ENCODE measurements around the gene ZNRF2. TPM values are rescaled to one million over a fixed set of nuclear protein-coding genes. Genes with fewer than 3 reads are reported as not detected.

ZNRF2 gene
- total and polyA plus RNA-seq, 12 donors = 3.1 to 36.5 (median 16.2) TPM

DNA sequence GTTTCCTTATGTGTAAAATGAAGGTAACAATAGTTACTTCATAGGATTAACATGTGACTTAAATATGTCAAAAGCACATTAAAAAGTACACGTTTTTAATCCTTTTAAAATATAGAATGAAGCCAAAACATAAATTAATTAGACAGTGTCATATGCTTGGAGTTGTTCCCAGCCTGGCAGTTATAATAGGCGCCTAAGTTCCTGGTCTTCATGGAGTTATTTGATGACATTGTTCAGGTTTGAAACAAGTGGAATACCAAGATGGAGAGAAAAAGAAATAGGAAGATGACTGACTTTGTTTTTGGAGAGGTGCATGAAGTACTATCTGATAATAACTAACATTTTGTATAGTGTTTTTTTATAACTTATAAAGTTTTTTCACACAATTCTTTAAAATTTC, 67.3 kb downstream of the ZNRF2 start:
- intact Hi-C loops (cut with DNase I) = no loop called here
- no peak for DNase-seq
- Histone ChIP-seq H3K4me3 (no peak overlapping the region), H3K27ac (no peak overlapping the region), H3K4me1 (replicated peaks in 1 of 2) (peaks cover 5 to 25% of the 10 kb centered on the region in 2 donors), H3K36me3 (replicated peaks in 1 of 2) (no peaks in the 10 kb centered on the region), H3K27me3 (no peaks in the 10 kb centered on the region), H3K9me3 (replicated peaks in 1 of 3) (no peaks in the 10 kb centered on the region)
- TF ChIP-seq POLR2A (IDR thresholded peaks at IDR 0.05) = no peak
- TF ChIP-seq, protein P1, sequence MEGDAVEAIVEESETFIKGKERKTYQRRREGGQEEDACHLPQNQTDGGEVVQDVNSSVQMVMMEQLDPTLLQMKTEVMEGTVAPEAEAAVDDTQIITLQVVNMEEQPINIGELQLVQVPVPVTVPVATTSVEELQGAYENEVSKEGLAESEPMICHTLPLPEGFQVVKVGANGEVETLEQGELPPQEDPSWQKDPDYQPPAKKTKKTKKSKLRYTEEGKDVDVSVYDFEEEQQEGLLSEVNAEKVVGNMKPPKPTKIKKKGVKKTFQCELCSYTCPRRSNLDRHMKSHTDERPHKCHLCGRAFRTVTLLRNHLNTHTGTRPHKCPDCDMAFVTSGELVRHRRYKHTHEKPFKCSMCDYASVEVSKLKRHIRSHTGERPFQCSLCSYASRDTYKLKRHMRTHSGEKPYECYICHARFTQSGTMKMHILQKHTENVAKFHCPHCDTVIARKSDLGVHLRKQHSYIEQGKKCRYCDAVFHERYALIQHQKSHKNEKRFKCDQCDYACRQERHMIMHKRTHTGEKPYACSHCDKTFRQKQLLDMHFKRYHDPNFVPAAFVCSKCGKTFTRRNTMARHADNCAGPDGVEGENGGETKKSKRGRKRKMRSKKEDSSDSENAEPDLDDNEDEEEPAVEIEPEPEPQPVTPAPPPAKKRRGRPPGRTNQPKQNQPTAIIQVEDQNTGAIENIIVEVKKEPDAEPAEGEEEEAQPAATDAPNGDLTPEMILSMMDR (IDR thresholded peaks at IDR 0.05) = no peak
- WGBS, 4 donors = 45 to 56% (median 49%) methylated on average over 2 of the region's 2 CpGs

DNA sequence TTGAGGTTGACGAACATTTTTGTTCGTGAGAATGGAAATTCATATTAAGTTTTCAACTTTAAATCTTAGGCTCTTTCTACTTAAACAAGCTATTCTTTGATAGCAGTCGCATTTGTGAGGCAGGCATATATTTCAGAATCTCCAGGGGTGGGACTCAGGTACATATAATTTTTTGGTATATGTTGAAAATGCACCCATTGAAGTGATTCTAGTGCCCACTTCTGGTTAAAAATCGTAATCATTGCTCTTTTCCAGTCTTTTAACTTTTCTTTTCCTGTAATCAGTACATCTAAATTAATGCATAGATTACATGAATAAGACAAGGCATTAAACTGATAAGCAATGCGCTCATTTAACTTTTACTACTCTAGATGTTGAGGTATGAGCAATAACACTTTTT, 67.8 kb downstream of the ZNRF2 start:
- Histone ChIP-seq H3K4me1 (replicated peaks in 1 of 2) (peaks cover 5 to 25% of the 10 kb centered on the region in 2 donors), H3K4me3 (no peak overlapping the region), H3K27ac (no peak overlapping the region), H3K9me3 (replicated peaks in 1 of 3) (no peaks in the 10 kb centered on the region), H3K27me3 (no peaks in the 10 kb centered on the region), H3K36me3 (replicated peaks in 1 of 2) (no peaks in the 10 kb centered on the region)
- 91 to 95% (median 92%) methylated on average over 5 of the region's 5 CpGs for WGBS, 4 donors
- TF ChIP-seq POLR2A (IDR thresholded peaks at IDR 0.05) = no peak
- TF ChIP-seq, protein P1 (IDR thresholded peaks at IDR 0.05) = no peak
- DNase-seq = no peak
- intact Hi-C loops (cut with DNase I) = no loop called here

DNA sequence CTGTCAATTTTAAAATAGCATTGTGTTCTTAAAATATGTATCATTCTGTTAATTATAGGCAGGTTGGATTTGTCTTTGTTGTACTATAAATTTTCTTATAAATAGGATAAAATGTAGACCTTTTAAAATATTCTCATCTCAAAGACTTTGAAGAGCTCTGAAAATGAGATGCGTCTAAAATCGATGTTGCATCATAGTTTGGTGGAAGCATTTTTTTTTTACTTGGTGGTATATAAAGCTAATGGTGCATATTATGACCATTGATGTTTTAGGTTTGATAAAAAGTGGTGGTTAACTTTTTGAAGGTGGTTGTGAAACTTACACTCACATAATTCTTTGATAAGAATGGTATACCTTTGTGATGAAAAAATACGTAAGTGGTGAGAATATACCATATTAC, 69.1 kb downstream of the ZNRF2 start:
- no peak for DNase-seq
- no peaks in the 10 kb centered on the region for H3K27me3 ChIP-seq
- TF ChIP-seq POLR2A (IDR thresholded peaks at IDR 0.05) = no peak
- TF ChIP-seq, protein P1 (IDR thresholded peaks at IDR 0.05) = no peak
- WGBS, 4 donors = 96 to 98% (median 97%) methylated on average over 3 of the region's 3 CpGs
- intact Hi-C loops (cut with DNase I) = no loop called here
- no peak overlapping the region for H3K4me3 ChIP-seq
- no peaks in the 10 kb centered on the region for H3K36me3 ChIP-seq (replicated peaks in 1 of 2)
- no peaks in the 10 kb centered on the region for H3K9me3 ChIP-seq (replicated peaks in 1 of 3)
- no peak overlapping the region for H3K27ac ChIP-seq
- peaks cover under 1 to 15% of the 10 kb centered on the region in 2 donors for H3K4me1 ChIP-seq (replicated peaks in 1 of 2)

DNA sequence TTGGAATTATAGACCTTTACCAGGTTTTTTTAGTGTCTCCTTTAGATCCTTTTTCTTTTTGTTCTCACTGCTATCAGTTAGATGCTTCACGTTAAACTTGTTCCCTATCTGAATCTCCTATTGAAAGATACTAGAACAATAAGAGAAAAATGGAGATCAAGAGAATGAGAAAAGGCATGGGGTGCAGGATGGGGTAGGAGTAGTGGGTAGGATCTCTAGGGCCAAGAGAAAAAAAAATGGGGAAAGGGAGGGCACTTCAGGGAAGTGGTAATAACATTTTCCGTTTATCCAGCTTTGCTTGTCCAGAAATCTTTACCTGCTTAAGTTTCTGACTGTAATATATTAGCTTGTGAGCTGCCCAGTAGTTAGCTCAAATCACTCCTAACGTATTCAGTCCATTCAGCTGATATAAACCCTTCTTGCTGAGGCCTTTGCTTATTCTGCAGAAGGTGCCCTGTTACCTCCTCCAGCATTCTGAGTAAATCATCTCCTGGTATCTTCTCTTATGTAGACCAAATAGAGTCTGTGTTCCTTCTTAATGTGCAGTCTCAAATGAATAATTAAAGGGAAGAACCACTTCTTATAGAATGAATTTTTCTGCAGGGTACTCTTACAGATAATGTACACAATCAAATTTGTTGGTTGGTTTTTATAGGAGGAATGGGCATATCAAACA, 69.7 kb downstream of the ZNRF2 start:
- Histone ChIP-seq H3K4me1 (replicated peaks in 1 of 2) (peaks cover 0 to 10% of the 10 kb centered on the region in 2 donors), H3K27me3 (no peaks in the 10 kb centered on the region), H3K9me3 (replicated peaks in 1 of 3) (no peaks in the 10 kb centered on the region), H3K36me3 (replicated peaks in 1 of 2) (no peaks in the 10 kb centered on the region), H3K4me3 (no peak overlapping the region), H3K27ac (no peak overlapping the region)
- intact Hi-C loops (cut with DNase I) = no loop called here
- WGBS, 4 donors = 89 to 97% (median 92%) methylated on average over 3 of the region's 3 CpGs
- no peak for DNase-seq
- TF ChIP-seq, protein P1 (IDR thresholded peaks at IDR 0.05) = no peak
- TF ChIP-seq POLR2A (IDR thresholded peaks at IDR 0.05) = no peak

Measured in adrenal gland (tissue), 12 donors.